Stimulated activated CD4-positive, alpha-beta T cell treated with anti-CD3 and anti-CD28 coated beads, Interleukin-1b, Interleukin-23, amount 100 ng/mL, for 1 hour (primary cell): ENCODE results near the gene SLC25A44.

Experiments used
- DNase-seq, 2 donors: peaks; one replicate each; pipeline ENCODE4 v3.0.0-alpha.2; 2020; ENCODE audit warnings: low read depth in 2 of 2

SLC25A44 gene

GRCh38 chr1:156241311-156241811, 47.5 kb downstream of the SLC25A44 start:
- DNase-seq: no peak

DNA sequence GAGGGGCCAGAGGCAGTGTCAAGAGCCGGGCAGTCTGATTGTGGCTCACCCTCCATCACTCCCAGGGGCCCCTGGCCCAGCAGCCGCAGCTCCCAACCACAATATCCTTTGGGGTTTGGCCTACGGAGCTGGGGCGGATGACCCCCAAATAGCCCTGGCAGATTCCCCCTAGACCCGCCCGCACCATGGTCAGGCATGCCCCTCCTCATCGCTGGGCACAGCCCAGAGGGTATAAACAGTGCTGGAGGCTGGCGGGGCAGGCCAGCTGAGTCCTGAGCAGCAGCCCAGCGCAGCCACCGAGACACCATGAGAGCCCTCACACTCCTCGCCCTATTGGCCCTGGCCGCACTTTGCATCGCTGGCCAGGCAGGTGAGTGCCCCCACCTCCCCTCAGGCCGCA, 48.0 kb downstream of the SLC25A44 start, which contains the start of gene BGLAP:
BGLAP (plus strand) TSS at position 259 of the 400 bp plus-strand sequence; CDS start at position 307, 48 bp downstream.
- DNase-seq: no peak

DNA sequence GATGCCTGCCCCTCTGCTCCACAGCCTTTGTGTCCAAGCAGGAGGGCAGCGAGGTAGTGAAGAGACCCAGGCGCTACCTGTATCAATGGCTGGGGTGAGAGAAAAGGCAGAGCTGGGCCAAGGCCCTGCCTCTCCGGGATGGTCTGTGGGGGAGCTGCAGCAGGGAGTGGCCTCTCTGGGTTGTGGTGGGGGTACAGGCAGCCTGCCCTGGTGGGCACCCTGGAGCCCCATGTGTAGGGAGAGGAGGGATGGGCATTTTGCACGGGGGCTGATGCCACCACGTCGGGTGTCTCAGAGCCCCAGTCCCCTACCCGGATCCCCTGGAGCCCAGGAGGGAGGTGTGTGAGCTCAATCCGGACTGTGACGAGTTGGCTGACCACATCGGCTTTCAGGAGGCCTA, 48.8 kb downstream of the SLC25A44 start:
- no peak for DNase-seq

- no peak for DNase-seq
These were observed 50.2 kb downstream of the SLC25A44 start for GRCh38 chr1:156244126-156244525.

DNA sequence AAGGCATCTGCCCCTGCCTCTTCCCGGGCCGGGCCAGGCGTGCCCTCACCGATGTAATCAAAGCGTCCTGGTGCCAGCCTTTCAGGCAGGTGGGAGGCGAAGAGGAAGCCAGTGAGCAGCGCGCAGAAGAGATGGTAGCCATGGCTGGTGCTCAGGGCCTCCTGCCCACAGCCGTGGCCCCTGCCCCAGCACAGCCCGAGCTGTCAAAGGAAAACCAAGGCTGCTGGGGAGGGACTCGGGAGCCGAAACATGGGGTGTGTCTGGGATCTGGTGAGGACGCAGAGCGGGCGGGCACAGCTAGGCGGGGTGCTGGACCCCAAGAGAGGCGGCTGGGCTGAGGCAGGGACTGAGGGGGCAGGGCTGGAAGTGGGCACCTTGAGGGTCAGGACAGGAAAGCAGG, 50.8 kb downstream of the SLC25A44 start:
- DNase-seq: no peak

GRCh38 chr1:156245451-156246232, 51.7 kb downstream of the SLC25A44 start:
- no peak for DNase-seq

DNA sequence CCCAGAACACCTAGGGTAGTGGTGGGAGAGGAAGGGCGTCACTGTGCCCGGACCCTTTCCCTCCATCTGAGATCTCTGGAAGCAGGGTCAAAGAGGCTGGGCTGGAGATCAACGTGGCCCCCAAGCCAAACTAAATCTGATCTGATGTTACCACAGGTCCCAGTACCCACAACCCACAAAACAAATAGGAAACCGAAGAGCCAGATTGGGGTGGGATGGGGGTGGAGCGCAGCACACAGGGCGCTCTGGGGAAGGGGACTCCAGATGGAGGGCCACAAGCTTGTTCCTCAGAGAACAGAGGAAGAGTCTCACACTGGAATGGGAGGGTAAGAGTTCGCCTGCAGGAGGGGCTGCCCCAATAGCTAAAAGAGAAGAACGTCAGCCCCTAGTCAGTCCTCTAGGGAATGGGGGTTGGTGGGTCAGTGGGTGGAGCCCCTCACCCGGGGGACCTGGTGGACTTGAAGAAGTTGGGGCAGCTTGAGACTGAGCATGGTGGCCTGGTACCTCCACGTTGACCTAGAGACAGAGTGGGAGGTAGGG, 52.4 kb downstream of the SLC25A44 start:
- no peak for DNase-seq

DNA sequence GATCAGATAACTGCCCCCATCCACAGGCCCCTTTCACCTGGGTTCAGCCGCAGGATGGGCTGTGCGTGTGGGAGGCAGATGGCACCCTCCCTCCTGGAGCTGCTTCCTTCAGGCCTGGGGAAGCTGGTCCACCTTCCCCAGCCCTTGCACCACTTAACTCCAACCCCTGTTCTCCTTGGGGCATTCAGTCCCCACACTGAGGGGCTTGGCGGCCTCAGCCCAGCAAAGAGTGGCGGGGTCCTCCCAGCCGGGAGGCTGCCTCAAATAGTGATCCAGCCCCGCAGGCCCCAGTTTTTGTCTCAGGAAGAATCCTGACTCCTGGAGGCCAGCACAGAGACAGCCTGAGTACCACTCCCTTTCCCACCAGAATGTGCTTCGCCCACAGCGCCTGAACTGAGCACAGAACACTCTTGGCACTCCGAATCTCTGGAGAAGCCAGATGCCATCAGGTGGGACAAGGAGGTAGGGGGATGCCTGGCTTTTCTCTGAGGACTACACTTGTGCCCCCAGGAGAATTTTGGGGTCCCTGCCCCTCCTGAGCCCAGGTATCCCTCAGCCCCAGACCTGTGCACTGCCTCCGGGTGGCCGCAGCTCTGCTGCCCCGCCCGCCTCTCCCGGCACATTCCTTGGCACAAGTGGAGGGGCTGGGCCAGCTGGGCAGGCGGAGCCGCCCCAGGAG, 53.0 kb downstream of the SLC25A44 start:
- DNase-seq: no peak

- DNase-seq: no peak
These were observed 53.8 kb downstream of the SLC25A44 start, which contains the start of gene PAQR6 for GRCh38 chr1:156247460-156248322. TSS of gene PAQR6 (minus strand) at chr1:156248056. CDS start at chr1:156246731, 1,325 bp downstream.

DNA sequence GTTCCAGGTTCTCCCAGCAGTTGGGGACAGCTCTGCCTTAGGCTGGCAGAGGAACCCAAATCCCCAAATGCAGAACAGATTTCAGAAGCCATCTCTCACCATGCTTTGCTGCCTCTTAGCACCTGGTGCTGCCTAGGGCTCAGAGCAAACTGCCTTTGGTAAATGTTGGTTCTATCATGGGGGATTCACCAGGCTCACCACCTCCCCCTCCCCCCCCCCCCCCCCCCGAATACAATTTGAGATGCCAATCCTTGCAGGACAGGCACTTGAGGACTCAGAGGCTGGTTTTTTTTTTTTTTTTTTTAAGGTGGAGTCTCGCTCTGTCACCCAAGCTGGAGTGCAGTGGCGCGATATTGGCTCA, 54.4 kb downstream of the SLC25A44 start:
- DNase-seq: no peak

- DNase-seq: no peak
These were observed 55.7 kb downstream of the SLC25A44 start for GRCh38 chr1:156249593-156249992.

GRCh38 chr1:156251527-156251926, 57.6 kb downstream of the SLC25A44 start:
- no peak for DNase-seq

GRCh38 chr1:156253634-156254033, 59.7 kb downstream of the SLC25A44 start:
- no peak for DNase-seq

DNA sequence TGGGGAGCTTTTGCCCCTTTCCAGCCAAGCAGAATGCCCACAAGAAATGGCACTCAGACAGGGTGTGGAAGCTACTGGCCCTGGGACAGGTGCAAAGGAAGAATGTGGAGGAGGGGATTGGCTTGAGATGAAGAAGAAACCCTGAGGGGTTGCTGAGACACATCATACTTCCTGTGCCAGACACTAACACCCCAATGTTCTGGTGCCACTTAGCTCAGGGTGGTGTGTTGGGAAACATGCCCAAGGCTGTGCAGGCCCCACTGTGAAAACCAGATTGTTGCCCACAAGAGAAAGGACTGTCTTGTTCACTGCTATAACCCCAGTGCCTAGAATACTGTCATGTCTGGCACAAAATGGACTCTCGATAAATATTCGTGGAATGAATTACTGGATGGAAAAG, 63.8 kb downstream of the SLC25A44 start:
- no peak for DNase-seq

GRCh38 chr1:156258859-156259258, 65.0 kb downstream of the SLC25A44 start:
- no peak for DNase-seq

GRCh38 chr1:156259805-156260204, 65.9 kb downstream of the SLC25A44 start:
- DNase-seq: no peak

- DNase-seq: no peak
These were observed 67.0 kb downstream of the SLC25A44 start for GRCh38 chr1:156260896-156261295.
